ENCODE data around the gene CTDSPL. TPM values are rescaled to one million over a fixed set of nuclear protein-coding genes. Genes with fewer than 3 reads are reported as not detected.

CTDSPL gene
- total RNA-seq, 1 donor = 34.7 TPM

DNA sequence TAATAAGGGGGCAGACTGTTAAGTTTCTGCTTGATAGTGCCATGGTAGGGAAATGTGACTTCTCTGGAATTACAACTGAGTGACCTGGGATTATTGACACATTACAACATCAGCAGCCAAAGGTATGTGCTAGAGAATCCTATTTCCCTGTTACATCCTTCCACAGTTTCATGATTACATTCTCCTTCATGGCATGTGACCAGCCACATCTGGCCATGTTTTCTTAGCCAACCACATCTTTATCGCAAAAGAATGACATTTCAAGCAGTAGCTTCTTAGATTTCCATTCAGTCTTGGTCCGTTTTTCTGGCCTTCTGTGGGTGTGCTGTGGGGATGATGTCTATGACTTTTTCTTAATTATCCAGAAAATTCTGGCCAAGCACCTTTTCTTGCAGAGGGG lies 45.4 kb upstream of the CTDSPL start:
- Histone ChIP-seq H3K4me1 (ENCODE audit: insufficient read depth, low read length) (peaks cover 9% of the 10 kb centered on the region), H3K27me3 (ENCODE audit: insufficient read depth, low read length) (no peaks in the 10 kb centered on the region), H3K27ac (ENCODE audit: low read depth, low read length) (no peak overlapping the region), H2AFZ (ENCODE audit: low read length) (no peak overlapping the region), H3K4me3 (ENCODE audit: insufficient read depth, low read length) (no peak overlapping the region), H3K36me3 (ENCODE audit: insufficient read depth, low read length) (no peaks in the 10 kb centered on the region), H3K4me2 (ENCODE audit: insufficient read depth, low read length) (no peak overlapping the region), H3K79me2 (ENCODE audit: insufficient read depth, low read length) (no peaks in the 10 kb centered on the region), H4K20me1 (ENCODE audit: insufficient read depth, low read length) (no peaks in the 10 kb centered on the region), H3K9me3 (ENCODE audit: low read depth, low read length) (no peaks in the 10 kb centered on the region)
- DNase-seq (ENCODE audit: insufficient read length, low spot score, missing footprints) = peak; percentile 71
- TF ChIP-seq, protein P1, sequence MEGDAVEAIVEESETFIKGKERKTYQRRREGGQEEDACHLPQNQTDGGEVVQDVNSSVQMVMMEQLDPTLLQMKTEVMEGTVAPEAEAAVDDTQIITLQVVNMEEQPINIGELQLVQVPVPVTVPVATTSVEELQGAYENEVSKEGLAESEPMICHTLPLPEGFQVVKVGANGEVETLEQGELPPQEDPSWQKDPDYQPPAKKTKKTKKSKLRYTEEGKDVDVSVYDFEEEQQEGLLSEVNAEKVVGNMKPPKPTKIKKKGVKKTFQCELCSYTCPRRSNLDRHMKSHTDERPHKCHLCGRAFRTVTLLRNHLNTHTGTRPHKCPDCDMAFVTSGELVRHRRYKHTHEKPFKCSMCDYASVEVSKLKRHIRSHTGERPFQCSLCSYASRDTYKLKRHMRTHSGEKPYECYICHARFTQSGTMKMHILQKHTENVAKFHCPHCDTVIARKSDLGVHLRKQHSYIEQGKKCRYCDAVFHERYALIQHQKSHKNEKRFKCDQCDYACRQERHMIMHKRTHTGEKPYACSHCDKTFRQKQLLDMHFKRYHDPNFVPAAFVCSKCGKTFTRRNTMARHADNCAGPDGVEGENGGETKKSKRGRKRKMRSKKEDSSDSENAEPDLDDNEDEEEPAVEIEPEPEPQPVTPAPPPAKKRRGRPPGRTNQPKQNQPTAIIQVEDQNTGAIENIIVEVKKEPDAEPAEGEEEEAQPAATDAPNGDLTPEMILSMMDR (IDR thresholded peaks at IDR 0.05; ENCODE audit: extremely low read depth, low read depth, low read length) = no peak

DNA sequence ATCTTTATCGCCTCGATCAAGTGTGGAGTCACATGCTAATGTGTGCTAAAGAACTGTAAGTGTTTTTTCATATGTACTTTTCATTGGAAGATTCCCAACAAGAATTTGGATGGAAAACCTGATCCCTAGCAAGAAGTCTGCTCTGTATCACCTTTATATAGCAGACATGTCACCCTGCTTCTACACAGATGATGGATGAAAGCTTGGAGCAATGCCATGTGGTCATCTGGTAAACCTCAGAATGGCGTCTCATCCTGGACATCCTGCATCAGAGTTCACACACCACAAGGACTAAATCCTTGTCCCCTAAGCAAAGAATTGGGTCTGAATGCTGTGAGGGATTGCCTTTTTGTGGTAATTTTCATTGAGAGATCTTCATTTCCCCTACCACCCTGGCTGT lies 42.1 kb upstream of the CTDSPL start:
- H4K20me1 ChIP-seq (ENCODE audit: insufficient read depth, low read length) = no peaks in the 10 kb centered on the region
- TF ChIP-seq, protein P1 (IDR thresholded peaks at IDR 0.05; ENCODE audit: extremely low read depth, low read depth, low read length) = no peak
- H3K4me1 ChIP-seq (ENCODE audit: insufficient read depth, low read length) = no peaks in the 10 kb centered on the region
- no peak overlapping the region for H3K4me3 ChIP-seq (ENCODE audit: insufficient read depth, low read length)
- no peaks in the 10 kb centered on the region for H3K27me3 ChIP-seq (ENCODE audit: insufficient read depth, low read length)
- H3K36me3 ChIP-seq (ENCODE audit: insufficient read depth, low read length) = no peaks in the 10 kb centered on the region
- no peak overlapping the region for H3K27ac ChIP-seq (ENCODE audit: low read depth, low read length)
- DNase-seq (ENCODE audit: insufficient read length, low spot score, missing footprints) = no peak
- H3K79me2 ChIP-seq (ENCODE audit: insufficient read depth, low read length) = no peaks in the 10 kb centered on the region
- no peak overlapping the region for H2AFZ ChIP-seq (ENCODE audit: low read length)
- H3K9me3 ChIP-seq (ENCODE audit: low read depth, low read length) = no peaks in the 10 kb centered on the region
- H3K4me2 ChIP-seq (ENCODE audit: insufficient read depth, low read length) = no peak overlapping the region

DNA sequence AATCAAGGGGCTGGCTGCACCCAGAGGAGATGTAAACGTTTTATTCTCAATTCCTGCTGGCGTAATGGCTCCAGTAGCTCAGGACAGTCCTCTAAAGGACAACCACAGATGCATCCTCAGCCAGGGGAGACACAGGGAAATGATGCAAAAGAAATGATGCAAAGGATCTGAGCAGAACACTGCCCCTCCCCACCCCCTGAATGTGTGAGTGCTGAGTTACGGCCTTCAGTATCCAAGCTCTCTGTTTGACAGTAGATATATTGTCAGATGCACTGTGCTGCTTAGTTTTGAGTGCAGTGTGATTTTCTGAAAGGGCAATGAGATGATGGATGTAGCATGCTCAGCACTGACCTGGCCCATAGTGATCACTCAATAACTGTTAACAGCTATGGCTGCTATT lies 41.4 kb upstream of the CTDSPL start:
- Histone ChIP-seq H3K9me3 (ENCODE audit: low read depth, low read length) (no peaks in the 10 kb centered on the region), H3K4me1 (ENCODE audit: insufficient read depth, low read length) (no peaks in the 10 kb centered on the region), H3K4me2 (ENCODE audit: insufficient read depth, low read length) (no peak overlapping the region), H3K4me3 (ENCODE audit: insufficient read depth, low read length) (no peak overlapping the region), H3K36me3 (ENCODE audit: insufficient read depth, low read length) (no peaks in the 10 kb centered on the region), H2AFZ (ENCODE audit: low read length) (no peak overlapping the region), H4K20me1 (ENCODE audit: insufficient read depth, low read length) (no peaks in the 10 kb centered on the region), H3K27me3 (ENCODE audit: insufficient read depth, low read length) (no peaks in the 10 kb centered on the region), H3K27ac (ENCODE audit: low read depth, low read length) (no peak overlapping the region), H3K79me2 (ENCODE audit: insufficient read depth, low read length) (no peaks in the 10 kb centered on the region)
- TF ChIP-seq, protein P1 (IDR thresholded peaks at IDR 0.05; ENCODE audit: extremely low read depth, low read depth, low read length) = no peak
- DNase-seq (ENCODE audit: insufficient read length, low spot score, missing footprints) = no peak

DNA sequence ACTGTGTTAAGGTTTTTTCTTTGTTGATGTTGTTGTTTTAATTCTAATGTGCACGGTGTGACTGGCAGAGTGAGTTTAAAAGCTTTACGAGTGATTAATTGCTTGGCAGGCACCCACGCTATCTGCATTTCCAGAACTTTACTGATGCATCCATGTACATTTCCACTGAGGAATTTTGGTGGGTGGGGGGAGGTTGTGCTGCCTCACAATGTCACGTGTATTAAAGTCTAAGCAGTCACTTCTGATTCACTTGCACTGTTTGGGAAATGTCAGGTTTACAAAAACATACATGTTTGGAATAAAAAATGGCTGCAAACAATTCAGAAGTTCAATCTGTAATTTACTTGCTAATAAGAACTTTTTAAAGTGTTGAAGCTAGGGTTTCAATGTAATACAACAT lies 38.5 kb upstream of the CTDSPL start:
- Histone ChIP-seq H3K4me2 (ENCODE audit: insufficient read depth, low read length) (no peak overlapping the region), H3K4me1 (ENCODE audit: insufficient read depth, low read length) (no peaks in the 10 kb centered on the region), H3K9me3 (ENCODE audit: low read depth, low read length) (no peaks in the 10 kb centered on the region), H3K27me3 (ENCODE audit: insufficient read depth, low read length) (no peaks in the 10 kb centered on the region), H2AFZ (ENCODE audit: low read length) (no peak overlapping the region), H3K4me3 (ENCODE audit: insufficient read depth, low read length) (no peak overlapping the region), H3K36me3 (ENCODE audit: insufficient read depth, low read length) (no peaks in the 10 kb centered on the region), H3K79me2 (ENCODE audit: insufficient read depth, low read length) (no peaks in the 10 kb centered on the region), H4K20me1 (ENCODE audit: insufficient read depth, low read length) (no peaks in the 10 kb centered on the region), H3K27ac (ENCODE audit: low read depth, low read length) (no peak overlapping the region)
- TF ChIP-seq, protein P1 (IDR thresholded peaks at IDR 0.05; ENCODE audit: extremely low read depth, low read depth, low read length) = no peak
- no peak for DNase-seq (ENCODE audit: insufficient read length, low spot score, missing footprints)

Data from osteoblast (primary cell).